ENCODE results near the gene P2RY4. TPM values are rescaled to one million over a fixed set of nuclear protein-coding genes. Genes with fewer than 3 reads are reported as not detected.

Gene P2RY4
- total and polyA plus RNA-seq, 2 of the 8 experiments (the other 6 are each of a cell fraction or from before 2014, with no cell fraction given): 0.38 TPM; not detected in 1

DNA sequence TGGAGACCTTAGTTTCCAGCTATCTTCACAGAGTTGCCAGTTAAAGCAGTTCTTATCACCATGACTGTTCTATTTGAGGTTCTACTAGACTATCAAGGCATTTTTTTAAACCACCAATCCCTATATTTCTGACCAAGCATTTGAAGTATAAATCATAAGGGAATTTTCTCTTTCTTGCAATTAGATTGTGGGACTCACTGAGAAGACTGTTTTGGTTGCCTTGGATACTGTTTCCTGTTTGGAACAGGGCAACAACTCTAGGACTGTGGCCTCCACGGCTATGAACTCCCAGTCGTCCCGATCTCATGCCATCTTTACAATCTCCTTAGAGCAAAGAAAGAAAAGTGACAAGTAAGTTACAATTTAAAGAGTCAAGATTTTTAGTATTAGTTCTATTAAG, 41.7 kb upstream of the P2RY4 start (continued):
- TF ChIP-seq, protein P1, sequence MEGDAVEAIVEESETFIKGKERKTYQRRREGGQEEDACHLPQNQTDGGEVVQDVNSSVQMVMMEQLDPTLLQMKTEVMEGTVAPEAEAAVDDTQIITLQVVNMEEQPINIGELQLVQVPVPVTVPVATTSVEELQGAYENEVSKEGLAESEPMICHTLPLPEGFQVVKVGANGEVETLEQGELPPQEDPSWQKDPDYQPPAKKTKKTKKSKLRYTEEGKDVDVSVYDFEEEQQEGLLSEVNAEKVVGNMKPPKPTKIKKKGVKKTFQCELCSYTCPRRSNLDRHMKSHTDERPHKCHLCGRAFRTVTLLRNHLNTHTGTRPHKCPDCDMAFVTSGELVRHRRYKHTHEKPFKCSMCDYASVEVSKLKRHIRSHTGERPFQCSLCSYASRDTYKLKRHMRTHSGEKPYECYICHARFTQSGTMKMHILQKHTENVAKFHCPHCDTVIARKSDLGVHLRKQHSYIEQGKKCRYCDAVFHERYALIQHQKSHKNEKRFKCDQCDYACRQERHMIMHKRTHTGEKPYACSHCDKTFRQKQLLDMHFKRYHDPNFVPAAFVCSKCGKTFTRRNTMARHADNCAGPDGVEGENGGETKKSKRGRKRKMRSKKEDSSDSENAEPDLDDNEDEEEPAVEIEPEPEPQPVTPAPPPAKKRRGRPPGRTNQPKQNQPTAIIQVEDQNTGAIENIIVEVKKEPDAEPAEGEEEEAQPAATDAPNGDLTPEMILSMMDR (IDR thresholded peaks at IDR 0.05; ENCODE audit: control extremely low read depth in 1 of 3, insufficient read depth in 1 of 3, low read depth in 1 of 3, low read length in 3 of 3): no peak
- no peak for TF ChIP-seq SP4 (IDR thresholded peaks at IDR 0.05; ENCODE audit: low read length)
- no peak for TF ChIP-seq PHF8 (conservative IDR thresholded peaks at IDR 0.05; ENCODE audit: low read depth, low read length)
- TF ChIP-seq, protein P2, sequence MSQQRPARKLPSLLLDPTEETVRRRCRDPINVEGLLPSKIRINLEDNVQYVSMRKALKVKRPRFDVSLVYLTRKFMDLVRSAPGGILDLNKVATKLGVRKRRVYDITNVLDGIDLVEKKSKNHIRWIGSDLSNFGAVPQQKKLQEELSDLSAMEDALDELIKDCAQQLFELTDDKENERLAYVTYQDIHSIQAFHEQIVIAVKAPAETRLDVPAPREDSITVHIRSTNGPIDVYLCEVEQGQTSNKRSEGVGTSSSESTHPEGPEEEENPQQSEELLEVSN (IDR thresholded peaks at IDR 0.05): no peak
- TF ChIP-seq CBX5 (IDR thresholded peaks at IDR 0.05; ENCODE audit: low read depth, low read length): no peak
- no peak for TF ChIP-seq TAF1 (IDR thresholded peaks at IDR 0.05; ENCODE audit: low read depth, low read length)
